ENCODE results near the gene CACNG1.
A peak's percentile ranks its signal among the peaks of the same experiment; 100 is the strongest.
"Not testable (repeated sequence)": the region's sequence is repeated elsewhere in the genome, so short reads cannot be mapped to it uniquely, and the experiment has no call there.

The CACNG1 gene

GRCh38 chr17:67093348-67093747 lies 49.0 kb downstream of the CACNG1 start:
- TF ChIP-seq POLR2A (IDR thresholded peaks at IDR 0.05; ENCODE audit: low read length) (no peak), GATA1 (IDR thresholded peaks at IDR 0.05; ENCODE audit: low read depth, low read length) (no peak)
- DNase-seq = no peak

GRCh38 chr17:67095291-67095690 lies 50.9 kb downstream of the CACNG1 start:
- peak in 1 of 2 experiments; percentile 23 for DNase-seq

- no peak for TF ChIP-seq POLR2A (IDR thresholded peaks at IDR 0.05; ENCODE audit: low read length)
Observed at GRCh38 chr17:67095803-67096202, 51.4 kb downstream of the CACNG1 start.

DNA sequence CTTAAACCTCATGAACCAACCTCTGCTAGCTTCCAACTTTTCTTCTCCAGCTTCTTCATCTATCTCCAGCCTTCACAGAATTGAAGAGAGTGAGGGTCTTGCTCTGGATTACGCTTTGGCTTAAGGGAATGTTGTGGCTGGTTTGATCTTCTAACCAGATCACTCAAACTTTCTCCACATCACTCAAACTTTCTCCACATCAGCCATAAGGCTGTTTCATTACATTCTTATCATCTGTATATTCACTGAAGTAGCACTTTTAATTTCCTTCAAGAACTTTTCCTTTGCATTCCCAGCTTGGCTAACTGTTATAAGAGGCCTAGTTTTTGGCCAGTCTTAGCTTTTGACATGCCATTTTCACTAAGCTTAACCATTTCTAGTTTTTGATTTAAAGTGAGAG lies 52.3 kb downstream of the CACNG1 start:
- DNase-seq = no peak
- TF ChIP-seq POLR2A (IDR thresholded peaks at IDR 0.05; ENCODE audit: low read length) (no peak), GATA1 (IDR thresholded peaks at IDR 0.05; ENCODE audit: low read depth, low read length) (no peak)

More at GRCh38 chr17:67095803-67096202, 51.4 kb downstream of the CACNG1 start:
- DNase-seq = no peak

GRCh38 chr17:67098006-67098405 lies 53.7 kb downstream of the CACNG1 start:
- no peak for DNase-seq
- TF ChIP-seq POLR2A (IDR thresholded peaks at IDR 0.05; ENCODE audit: low read length) = no peak
- TF ChIP-seq GATA1 (IDR thresholded peaks at IDR 0.05; ENCODE audit: low read depth, low read length) = no peak

DNA sequence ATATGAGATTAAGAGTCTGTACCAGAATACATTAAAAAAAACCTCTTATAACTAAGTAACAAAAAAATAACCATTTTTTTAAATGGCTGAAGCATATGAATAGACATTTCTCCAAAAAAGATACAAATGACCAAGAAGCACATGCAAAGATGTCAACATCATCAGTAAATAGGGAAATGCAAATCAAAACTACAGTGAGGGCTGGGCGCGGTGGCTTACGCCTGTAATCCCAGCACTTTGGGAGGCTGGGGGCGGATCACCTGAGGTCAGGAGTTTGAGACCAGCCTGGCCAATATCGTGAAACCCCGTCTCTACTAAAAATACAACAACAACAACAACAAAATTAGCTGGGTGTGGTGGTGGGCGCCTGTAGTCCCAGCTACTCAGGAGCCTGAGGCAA lies 60.3 kb downstream of the CACNG1 start:
- DNase-seq = not testable (repeated sequence)

- DNase-seq = peak in 1 of 2 experiments; percentile 19
- TF ChIP-seq POLR2A (IDR thresholded peaks at IDR 0.05; ENCODE audit: low read length) = no peak
- TF ChIP-seq GATA1 (IDR thresholded peaks at IDR 0.05; ENCODE audit: low read depth, low read length) = no peak
Observed at GRCh38 chr17:67105213-67105612, 60.9 kb downstream of the CACNG1 start.

Measured in erythroblast (primary cell).